GM18505 (cell line): ENCODE data around the gene FAM81A.
"Not testable (repeated sequence)": the region's sequence is repeated elsewhere in the genome, so short reads cannot be mapped to it uniquely, and the experiment has no call there.

Experiments
- ATAC-seq: cut with Tn5 transposase; IDR thresholded peaks from one replicate; pipeline ENCODE4 v1.9.1; 2021; ENCODE audit not compliant: unreplicated experiment
- POLR2A ChIP-seq: IDR thresholded peaks from 4 replicates; pipeline ENCODE4 v1.6.1; 2011; ENCODE audit warnings: borderline replicate concordance; ENCODE audit not compliant: insufficient read depth, insufficient read length; ENCODE audit errors: extremely low read depth

Gene FAM81A

GRCh38 chr15:59443341-59444072, 5.5 kb downstream of the FAM81A start:
- ATAC-seq, result no peak
- TF ChIP-seq POLR2A, result no peak

GRCh38 chr15:59444081-59444835, 6.3 kb downstream of the FAM81A start:
- no peak for ATAC-seq
- no peak for TF ChIP-seq POLR2A

GRCh38 chr15:59444980-59445545, 7.1 kb downstream of the FAM81A start:
- no peak for ATAC-seq
- TF ChIP-seq POLR2A, result no peak

- no peak for TF ChIP-seq POLR2A
- ATAC-seq, result no peak
These were observed 8.4 kb downstream of the FAM81A start for GRCh38 chr15:59446232-59446957.

- no peak for ATAC-seq
- no peak for TF ChIP-seq POLR2A
These were observed 9.4 kb downstream of the FAM81A start for GRCh38 chr15:59447367-59447766.

GRCh38 chr15:59448871-59449270, 10.9 kb downstream of the FAM81A start:
- TF ChIP-seq POLR2A, result no peak
- ATAC-seq, result no peak

- no peak for TF ChIP-seq POLR2A
- ATAC-seq, result no peak
These were observed 15.7 kb downstream of the FAM81A start for GRCh38 chr15:59453474-59454215.

- ATAC-seq, result no peak
These were observed 18.1 kb downstream of the FAM81A start for GRCh38 chr15:59456114-59456513.

GRCh38 chr15:59457103-59457502, 19.1 kb downstream of the FAM81A start:
- no peak for ATAC-seq

More at GRCh38 chr15:59456114-59456513, 18.1 kb downstream of the FAM81A start:
- no peak for TF ChIP-seq POLR2A

GRCh38 chr15:59461521-59461920, 23.5 kb downstream of the FAM81A start:
- ATAC-seq, result no peak
- no peak for TF ChIP-seq POLR2A

More at GRCh38 chr15:59457103-59457502, 19.1 kb downstream of the FAM81A start:
- TF ChIP-seq POLR2A, result no peak

GRCh38 chr15:59473226-59473625, 35.2 kb downstream of the FAM81A start:
- no peak for TF ChIP-seq POLR2A
- no peak for ATAC-seq

GRCh38 chr15:59475161-59475560, 37.2 kb downstream of the FAM81A start:
- not testable (repeated sequence) for ATAC-seq

- ATAC-seq, result no peak
- no peak for TF ChIP-seq POLR2A
These were observed 46.4 kb downstream of the FAM81A start for GRCh38 chr15:59484399-59484798.

GRCh38 chr15:59485036-59485435, 47.0 kb downstream of the FAM81A start:
- no peak for TF ChIP-seq POLR2A
- ATAC-seq, result no peak

GRCh38 chr15:59489485-59489884, 51.5 kb downstream of the FAM81A start:
- not testable (repeated sequence) for ATAC-seq
